ENCODE measurements around the gene PRCP. TPM values are rescaled to one million over a fixed set of nuclear protein-coding genes. Genes with fewer than 3 reads are reported as not detected.
"Not testable (repeated sequence)": the region's sequence is repeated elsewhere in the genome, so short reads cannot be mapped to it uniquely, and the experiment has no call there.

Gene PRCP
- total and polyA plus RNA-seq, 4 donors = 143 to 198 (median 174) TPM

- not testable (repeated sequence) for DNase-seq (ENCODE audit: low read depth in 4 of 6, low spot score in 6 of 6); H3K27ac ChIP-seq (ENCODE audit: low read depth, low read length); H3K4me1 ChIP-seq (ENCODE audit: control insufficient read depth, insufficient read depth, low read length); H3K36me3 ChIP-seq (ENCODE audit: control insufficient read depth, insufficient read depth, low read length); H3K27me3 ChIP-seq (ENCODE audit: control insufficient read depth, insufficient read depth, low read length); H3K4me3 ChIP-seq (ENCODE audit: low read depth, low read length); H3K9me3 ChIP-seq (ENCODE audit: control insufficient read depth, insufficient read depth, low read length)
- WGBS (ENCODE audit: insufficient coverage) = 100% methylated on average over 3 of the region's 10 CpGs
These were observed 19.6 kb upstream of the PRCP start for GRCh38 chr11:82919786-82920185.

DNA sequence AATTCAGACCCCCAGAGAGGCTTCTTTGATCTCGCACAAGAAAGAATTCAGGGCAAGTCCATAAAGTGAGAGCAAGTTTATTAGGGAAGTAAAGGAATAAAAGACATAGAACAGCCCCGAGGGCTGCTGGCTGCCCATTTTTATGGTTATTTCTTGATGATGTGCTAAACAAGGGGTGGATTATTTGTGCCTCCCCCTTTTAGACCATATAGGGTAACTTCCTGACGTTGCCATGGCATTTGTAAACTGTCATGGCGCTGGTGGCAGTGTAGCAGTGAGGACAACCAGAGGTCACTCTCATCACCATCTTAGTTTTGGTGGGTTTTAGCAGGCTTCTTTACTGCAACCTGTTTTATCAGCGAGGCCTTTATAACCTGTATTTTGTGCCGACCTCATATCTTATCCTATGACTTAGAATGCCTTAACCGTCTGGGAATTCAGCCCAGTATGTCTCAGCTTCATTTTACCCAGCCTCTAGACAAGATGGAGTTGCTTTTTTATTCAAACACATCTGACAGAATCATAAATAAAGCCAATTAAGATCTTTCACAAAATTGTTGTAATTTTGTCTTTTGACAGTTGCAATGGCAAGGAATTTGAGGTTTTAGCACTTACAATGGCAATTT, 8.9 kb upstream of the PRCP start:
- H3K27ac ChIP-seq (ENCODE audit: low read depth, low read length) = peak overlapping the region; percentile 48
- DNase-seq (ENCODE audit: low read depth in 4 of 6, low spot score in 6 of 6) = no peak
- H3K4me1 ChIP-seq (ENCODE audit: control insufficient read depth, insufficient read depth, low read length) = no peaks in the 10 kb centered on the region
- H3K36me3 ChIP-seq (ENCODE audit: control insufficient read depth, insufficient read depth, low read length) = no peaks in the 10 kb centered on the region
- H3K9me3 ChIP-seq (ENCODE audit: control insufficient read depth, insufficient read depth, low read length) = no peaks in the 10 kb centered on the region
- H3K27me3 ChIP-seq (ENCODE audit: control insufficient read depth, insufficient read depth, low read length) = no peaks in the 10 kb centered on the region
- 36% methylated on average over 2 of the region's 7 CpGs for WGBS (ENCODE audit: insufficient coverage)
- no peak overlapping the region for H3K4me3 ChIP-seq (ENCODE audit: low read depth, low read length)

DNA sequence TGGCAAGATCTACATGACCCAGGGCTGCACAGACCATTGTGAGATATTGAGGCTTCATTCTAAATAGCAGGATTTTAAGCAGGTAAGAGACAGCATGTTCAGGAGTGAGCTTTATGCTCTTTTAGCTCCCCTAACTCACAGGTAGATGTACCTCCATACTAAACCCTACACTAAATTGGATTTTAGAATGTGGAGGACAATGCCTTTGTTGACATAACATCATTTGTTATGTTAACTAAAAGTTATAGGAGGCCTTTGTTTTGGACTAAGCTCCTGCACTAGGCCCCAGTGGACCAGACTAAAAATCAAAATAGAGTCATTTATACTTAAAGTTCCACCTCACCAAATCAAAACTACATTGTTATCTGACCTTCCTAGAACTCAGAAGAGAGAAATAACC, 8.1 kb upstream of the PRCP start:
- Histone ChIP-seq H3K27me3 (ENCODE audit: control insufficient read depth, insufficient read depth, low read length) (no peaks in the 10 kb centered on the region), H3K36me3 (ENCODE audit: control insufficient read depth, insufficient read depth, low read length) (no peaks in the 10 kb centered on the region), H3K27ac (ENCODE audit: low read depth, low read length) (peak overlapping the region; percentile 48), H3K9me3 (ENCODE audit: control insufficient read depth, insufficient read depth, low read length) (no peaks in the 10 kb centered on the region), H3K4me3 (ENCODE audit: low read depth, low read length) (no peak overlapping the region), H3K4me1 (ENCODE audit: control insufficient read depth, insufficient read depth, low read length) (no peaks in the 10 kb centered on the region)
- no peak for DNase-seq (ENCODE audit: low read depth in 4 of 6, low spot score in 6 of 6)

DNA sequence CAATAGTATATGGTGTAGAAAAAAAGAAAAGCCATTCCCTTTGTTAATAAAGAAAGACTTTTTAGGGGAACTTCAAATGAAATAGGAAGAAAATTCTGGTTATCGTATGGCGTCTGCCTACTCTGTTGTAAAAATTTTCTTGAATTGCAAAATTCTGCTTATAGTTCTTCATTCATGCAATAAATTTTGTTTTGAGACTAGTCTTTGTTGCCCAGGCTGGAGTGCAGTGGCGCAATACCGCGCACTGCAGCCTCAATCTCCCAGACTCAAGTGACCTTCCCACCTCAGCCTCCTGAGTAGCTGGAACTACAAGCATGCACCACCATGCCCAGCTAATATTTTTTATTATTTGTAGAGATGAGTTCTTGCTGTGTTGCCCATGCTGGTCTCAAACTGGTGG, 7.1 kb upstream of the PRCP start:
- Histone ChIP-seq H3K4me3 (ENCODE audit: low read depth, low read length) (no peak overlapping the region), H3K4me1 (ENCODE audit: control insufficient read depth, insufficient read depth, low read length) (no peaks in the 10 kb centered on the region), H3K27ac (ENCODE audit: low read depth, low read length) (peak overlapping the region; percentile 33), H3K36me3 (ENCODE audit: control insufficient read depth, insufficient read depth, low read length) (no peaks in the 10 kb centered on the region), H3K9me3 (ENCODE audit: control insufficient read depth, insufficient read depth, low read length) (no peaks in the 10 kb centered on the region), H3K27me3 (ENCODE audit: control insufficient read depth, insufficient read depth, low read length) (no peaks in the 10 kb centered on the region)
- no CpG with 5 or more reads among the region's 5 CpGs for WGBS (ENCODE audit: insufficient coverage)
- DNase-seq (ENCODE audit: low read depth in 4 of 6, low spot score in 6 of 6) = no peak

DNA sequence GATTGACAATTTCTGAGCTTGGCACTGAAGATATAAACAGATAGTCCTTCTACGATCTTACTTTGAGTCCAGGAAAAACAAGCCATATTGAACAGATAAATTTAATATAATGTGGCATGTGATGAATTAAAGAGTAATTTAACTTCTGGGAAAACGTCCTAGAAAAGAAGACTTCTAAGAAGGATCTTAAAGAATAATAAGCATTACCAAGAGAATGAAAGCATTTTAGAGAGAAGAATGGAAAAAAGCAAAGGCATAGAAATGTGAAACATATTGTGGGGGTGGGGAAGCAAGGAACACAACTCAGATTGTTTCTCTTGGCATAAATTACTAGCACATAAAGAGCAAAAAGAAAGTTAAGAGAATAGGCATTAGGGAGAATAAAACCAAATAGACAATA, 6.7 kb upstream of the PRCP start:
- H3K4me1 ChIP-seq (ENCODE audit: control insufficient read depth, insufficient read depth, low read length) = peaks cover 3% of the 10 kb centered on the region
- peak overlapping the region; percentile 4 for H3K4me3 ChIP-seq (ENCODE audit: low read depth, low read length)
- no CpG with 5 or more reads among the region's 2 CpGs for WGBS (ENCODE audit: insufficient coverage)
- no peaks in the 10 kb centered on the region for H3K9me3 ChIP-seq (ENCODE audit: control insufficient read depth, insufficient read depth, low read length)
- no peaks in the 10 kb centered on the region for H3K36me3 ChIP-seq (ENCODE audit: control insufficient read depth, insufficient read depth, low read length)
- no peak for DNase-seq (ENCODE audit: low read depth in 4 of 6, low spot score in 6 of 6)
- H3K27me3 ChIP-seq (ENCODE audit: control insufficient read depth, insufficient read depth, low read length) = no peaks in the 10 kb centered on the region
- H3K27ac ChIP-seq (ENCODE audit: low read depth, low read length) = peak overlapping the region; percentile 33

DNA sequence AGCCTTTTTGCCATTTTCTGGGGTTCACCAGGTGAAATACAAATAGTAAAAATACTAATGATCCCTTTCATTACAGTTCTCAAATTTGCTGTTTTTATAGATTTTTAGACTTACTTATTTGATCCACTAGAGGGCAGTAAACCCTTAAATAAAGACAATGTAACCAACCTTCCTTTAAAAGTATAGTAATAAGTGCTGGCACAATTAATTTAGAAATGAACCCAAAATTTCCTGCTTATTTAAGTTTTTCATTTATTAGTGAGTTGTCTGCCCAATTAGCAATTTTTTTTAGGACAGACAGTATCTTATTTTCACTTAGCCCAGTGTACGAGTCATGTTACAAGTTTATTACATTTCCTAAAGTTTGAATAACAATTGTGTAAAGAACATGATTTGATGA, 6.0 kb upstream of the PRCP start:
- Histone ChIP-seq H3K36me3 (ENCODE audit: control insufficient read depth, insufficient read depth, low read length) (no peaks in the 10 kb centered on the region), H3K4me1 (ENCODE audit: control insufficient read depth, insufficient read depth, low read length) (peaks cover 8% of the 10 kb centered on the region), H3K27me3 (ENCODE audit: control insufficient read depth, insufficient read depth, low read length) (no peaks in the 10 kb centered on the region), H3K27ac (ENCODE audit: low read depth, low read length) (no peak overlapping the region), H3K9me3 (ENCODE audit: control insufficient read depth, insufficient read depth, low read length) (no peaks in the 10 kb centered on the region), H3K4me3 (ENCODE audit: low read depth, low read length) (peak overlapping the region; percentile 4)
- peak in 2 of 6 donors; percentile 47 to 80 for DNase-seq (ENCODE audit: low read depth in 4 of 6, low spot score in 6 of 6)
- no CpG with 5 or more reads among the region's 1 CpG for WGBS (ENCODE audit: insufficient coverage)

DNA sequence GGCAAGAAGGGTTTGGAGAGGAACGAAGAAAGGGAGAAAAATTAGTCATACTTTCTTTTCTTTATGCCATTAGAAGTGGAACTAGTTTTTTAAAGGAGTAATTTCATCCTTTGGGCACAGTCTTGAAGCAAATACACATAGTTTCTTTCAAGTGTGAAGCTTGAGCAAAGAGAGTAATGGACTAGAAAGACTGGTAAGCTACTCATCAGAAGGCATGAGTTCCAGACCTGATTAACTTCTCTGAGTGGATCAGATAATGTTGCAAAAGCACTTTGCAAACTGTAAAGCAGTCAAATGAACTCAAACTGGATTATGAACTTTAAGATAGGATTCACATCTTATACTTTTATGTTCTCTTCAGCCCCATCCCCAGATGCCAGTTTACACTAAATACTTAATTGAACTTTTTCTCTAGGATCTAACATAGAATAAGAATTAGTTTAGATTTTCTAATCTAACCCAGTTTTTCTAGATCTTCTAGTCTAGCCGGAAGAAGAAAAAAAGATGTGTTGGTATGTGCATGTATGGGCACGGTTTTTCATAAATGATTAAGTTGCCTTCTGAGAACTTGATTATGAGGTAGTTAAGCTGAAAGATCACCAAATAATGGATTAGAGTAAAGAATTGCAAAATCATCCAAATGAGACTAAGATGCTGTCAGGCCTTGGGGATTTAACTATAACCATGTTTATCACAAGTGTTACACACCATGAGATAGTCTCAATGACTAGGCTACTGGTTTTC, 3.8 kb upstream of the PRCP start:
- no peak overlapping the region for H3K27ac ChIP-seq (ENCODE audit: low read depth, low read length)
- H3K4me1 ChIP-seq (ENCODE audit: control insufficient read depth, insufficient read depth, low read length) = peaks cover 21% of the 10 kb centered on the region
- H3K27me3 ChIP-seq (ENCODE audit: control insufficient read depth, insufficient read depth, low read length) = no peaks in the 10 kb centered on the region
- no peaks in the 10 kb centered on the region for H3K36me3 ChIP-seq (ENCODE audit: control insufficient read depth, insufficient read depth, low read length)
- WGBS (ENCODE audit: insufficient coverage) = 86% methylated on average over 1 of the region's 3 CpGs
- H3K9me3 ChIP-seq (ENCODE audit: control insufficient read depth, insufficient read depth, low read length) = no peaks in the 10 kb centered on the region
- H3K4me3 ChIP-seq (ENCODE audit: low read depth, low read length) = no peak overlapping the region
- no peak for DNase-seq (ENCODE audit: low read depth in 4 of 6, low spot score in 6 of 6)

DNA sequence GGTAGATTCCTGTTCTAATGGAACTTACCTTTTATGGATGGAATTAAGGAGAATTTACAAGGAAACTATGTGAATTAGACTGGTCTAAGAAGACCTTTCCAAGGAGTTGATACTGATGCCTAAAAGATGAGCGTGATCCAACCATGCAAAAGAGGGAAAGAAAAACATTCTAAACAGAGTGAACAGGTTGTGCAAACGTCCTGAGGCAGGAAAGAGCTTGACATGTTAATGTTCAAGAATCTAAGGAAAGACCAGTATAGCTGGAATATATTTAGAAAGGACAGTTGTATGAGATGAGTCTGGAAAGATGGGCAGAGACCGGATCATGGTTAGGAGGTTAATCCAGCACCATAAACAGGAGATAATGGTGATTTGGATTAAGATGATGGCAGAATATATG, 2.6 kb upstream of the PRCP start:
- Histone ChIP-seq H3K4me3 (ENCODE audit: low read depth, low read length) (no peak overlapping the region), H3K4me1 (ENCODE audit: control insufficient read depth, insufficient read depth, low read length) (peaks cover 24% of the 10 kb centered on the region), H3K27me3 (ENCODE audit: control insufficient read depth, insufficient read depth, low read length) (no peaks in the 10 kb centered on the region), H3K9me3 (ENCODE audit: control insufficient read depth, insufficient read depth, low read length) (no peaks in the 10 kb centered on the region), H3K36me3 (ENCODE audit: control insufficient read depth, insufficient read depth, low read length) (no peaks in the 10 kb centered on the region), H3K27ac (ENCODE audit: low read depth, low read length) (no peak overlapping the region)
- DNase-seq (ENCODE audit: low read depth in 4 of 6, low spot score in 6 of 6) = no peak
- WGBS (ENCODE audit: insufficient coverage) = 74% methylated on average over 3 of the region's 3 CpGs

DNA sequence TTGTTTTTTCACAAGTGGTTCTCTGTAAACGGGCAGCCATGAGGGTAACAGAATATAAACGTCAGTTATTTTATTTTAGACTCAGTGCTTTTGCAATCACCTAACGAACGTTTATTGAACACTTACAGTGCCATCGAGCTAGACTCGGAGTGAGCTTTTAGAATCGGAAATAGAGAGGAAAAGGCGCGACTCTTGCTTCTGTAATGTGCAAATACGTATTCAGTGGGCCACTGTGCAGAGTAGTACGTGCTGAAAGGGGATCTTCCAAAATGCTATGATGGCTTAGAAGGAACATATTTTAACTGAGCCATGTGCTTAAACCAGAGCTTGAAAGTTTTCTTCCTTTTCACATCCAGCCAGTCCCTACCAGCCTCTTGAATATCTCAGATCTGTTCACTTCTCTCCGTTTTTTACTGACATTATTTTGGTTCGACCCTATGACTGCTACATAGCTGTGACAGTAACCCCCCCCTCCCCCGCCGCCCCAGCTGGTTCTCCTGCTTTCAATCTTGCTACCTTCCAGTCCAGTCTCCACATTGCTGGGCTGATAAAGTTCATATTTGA, 1.8 kb upstream of the PRCP start:
- Histone ChIP-seq H3K27ac (ENCODE audit: low read depth, low read length) (peak overlapping the region; percentile 97), H3K4me1 (ENCODE audit: control insufficient read depth, insufficient read depth, low read length) (peaks cover 24% of the 10 kb centered on the region), H3K4me3 (ENCODE audit: low read depth, low read length) (peak overlapping the region; percentile 89), H3K27me3 (ENCODE audit: control insufficient read depth, insufficient read depth, low read length) (no peaks in the 10 kb centered on the region), H3K36me3 (ENCODE audit: control insufficient read depth, insufficient read depth, low read length) (no peaks in the 10 kb centered on the region), H3K9me3 (ENCODE audit: control insufficient read depth, insufficient read depth, low read length) (no peaks in the 10 kb centered on the region)
- DNase-seq (ENCODE audit: low read depth in 4 of 6, low spot score in 6 of 6) = no peak
- 0% methylated on average over 11 of the region's 15 CpGs for WGBS (ENCODE audit: insufficient coverage)
